Calu3 (cell line): ENCODE measurements around the gene GNB1L. TPM values are rescaled to one million over a fixed set of nuclear protein-coding genes. Genes with fewer than 3 reads are reported as not detected.

ENCODE experiments used
- BruUV-seq: library from RNA; stranded (reverse); fragments of 400-500 nt; replicated peaks from 2 replicates; lab custom pipeline; 2021; lab: Mats Ljungman, UMichigan
- CTCF ChIA-PET: fragments of 300-600 bp; sonication (Branson Sonifier 250); formaldehyde crosslinking; loops from one replicate; lab custom pipeline; 2022; ENCODE audit warnings: antibody characterized with exemption; lab: Charles Lee
- DNase-seq: peaks from one replicate; pipeline ENCODE4 v3.0.0; 2022
- H3K27ac Mint-ChIP-seq: one replicate; pipeline ENCODE4 v1.8.0; 2022; ENCODE audit warnings: mixed read lengths; ENCODE audit not compliant: unreplicated experiment
- H3K27me3 Mint-ChIP-seq: one replicate; pipeline ENCODE4 v1.8.0; 2022; ENCODE audit warnings: mixed read lengths; ENCODE audit not compliant: unreplicated experiment
- H3K36me3 Mint-ChIP-seq: one replicate; pipeline ENCODE4 v1.8.0; 2022; ENCODE audit warnings: mild to moderate bottlenecking, moderate library complexity, mixed read lengths; ENCODE audit not compliant: insufficient read depth, unreplicated experiment
- H3K4me1 Mint-ChIP-seq: one replicate; pipeline ENCODE4 v1.8.0; 2022; ENCODE audit warnings: mild to moderate bottlenecking, low read depth, mixed read lengths; ENCODE audit not compliant: unreplicated experiment
- H3K4me3 Mint-ChIP-seq: one replicate; pipeline ENCODE4 v1.8.0; 2022; ENCODE audit warnings: mild to moderate bottlenecking, low read depth, moderate library complexity, mixed read lengths; ENCODE audit not compliant: unreplicated experiment
- H3K9me3 Mint-ChIP-seq: one replicate; pipeline ENCODE4 v1.8.0; 2022; ENCODE audit warnings: low read depth, mixed read lengths; ENCODE audit not compliant: unreplicated experiment
- CTCF ChIP-seq: fragments of 200-600 bp; IDR thresholded peaks from one replicate; pipeline ENCODE4 v1.8.0; 2022; ENCODE audit warnings: antibody characterized with exemption; ENCODE audit not compliant: unreplicated experiment
- intact Hi-C: fragments of 100-400 bp; cut with micrococcal nuclease; formaldehyde crosslinking; loops from one replicate; pipeline ENCODE4 v1.10.0; 2022; ENCODE audit not compliant: unreplicated experiment
- total RNA-seq: library from RNA; stranded (reverse); gene quantifications from 2 replicates; pipeline ENCODE4 v1.2.3, GENCODE V29; 2022

The GNB1L gene
- total RNA-seq, 1 experiment from 2014 or later: 13.0 TPM

- H3K27me3 Mint-ChIP-seq: no peaks in the 10 kb centered on the region
- intact Hi-C loops: no loop called here
- no peak for TF ChIP-seq CTCF
- no TSS peak for BruUV-seq
- H3K27ac Mint-ChIP-seq: no peak overlapping the region
- no peaks in the 10 kb centered on the region for H3K4me1 Mint-ChIP-seq
- no peaks in the 10 kb centered on the region for H3K9me3 Mint-ChIP-seq
- CTCF ChIA-PET: no interaction called here
- H3K4me3 Mint-ChIP-seq: no peak overlapping the region
- peaks cover 5% of the 10 kb centered on the region for H3K36me3 Mint-ChIP-seq
- DNase-seq: no peak
These were observed 65.9 kb downstream of the GNB1L start for GRCh38 chr22:19788661-19789225.

GRCh38 chr22:19787849-19788141 is 66.9 kb downstream of the GNB1L start:
- no peak for TF ChIP-seq CTCF
- CTCF ChIA-PET: no interaction called here

GRCh38 chr22:19786959-19787848 is 67.5 kb downstream of the GNB1L start:
- DNase-seq: no peak
- H3K4me3 Mint-ChIP-seq: no peak overlapping the region
- no peaks in the 10 kb centered on the region for H3K4me1 Mint-ChIP-seq
- no peak for TF ChIP-seq CTCF
- H3K9me3 Mint-ChIP-seq: no peaks in the 10 kb centered on the region
- BruUV-seq: no TSS peak
- CTCF ChIA-PET: no interaction called here
- peaks cover 5% of the 10 kb centered on the region for H3K36me3 Mint-ChIP-seq
- intact Hi-C loops: no loop called here
- no peaks in the 10 kb centered on the region for H3K27me3 Mint-ChIP-seq
- H3K27ac Mint-ChIP-seq: no peak overlapping the region

More at GRCh38 chr22:19787849-19788141, 66.9 kb downstream of the GNB1L start:
- intact Hi-C loops: no loop called here
- H3K27me3 Mint-ChIP-seq: no peaks in the 10 kb centered on the region
- H3K9me3 Mint-ChIP-seq: no peaks in the 10 kb centered on the region
- no peak overlapping the region for H3K27ac Mint-ChIP-seq
- H3K4me3 Mint-ChIP-seq: no peak overlapping the region
- peaks cover 5% of the 10 kb centered on the region for H3K36me3 Mint-ChIP-seq
- no peak for DNase-seq
- H3K4me1 Mint-ChIP-seq: no peaks in the 10 kb centered on the region
- no TSS peak for BruUV-seq

GRCh38 chr22:19786264-19786585 is 68.4 kb downstream of the GNB1L start:
- Mint-ChIP-seq H3K27me3 (no peaks in the 10 kb centered on the region), H3K36me3 (peaks cover 5% of the 10 kb centered on the region), H3K4me1 (no peaks in the 10 kb centered on the region), H3K27ac (no peak overlapping the region), H3K4me3 (no peak overlapping the region), H3K9me3 (no peaks in the 10 kb centered on the region)
- BruUV-seq: no TSS peak
- CTCF ChIA-PET: no interaction called here
- no peak for TF ChIP-seq CTCF
- intact Hi-C loops: no loop called here
- DNase-seq: no peak
